Measurements from ENCODE around the gene SEC22C. TPM values are rescaled to one million over a fixed set of nuclear protein-coding genes. Genes with fewer than 3 reads are reported as not detected.

SEC22C gene
- total and polyA plus RNA-seq, 2 of the 13 experiments (the other 11 are each of a cell fraction or from before 2014, with no cell fraction given): 20.0 to 40.0 TPM

DNA sequence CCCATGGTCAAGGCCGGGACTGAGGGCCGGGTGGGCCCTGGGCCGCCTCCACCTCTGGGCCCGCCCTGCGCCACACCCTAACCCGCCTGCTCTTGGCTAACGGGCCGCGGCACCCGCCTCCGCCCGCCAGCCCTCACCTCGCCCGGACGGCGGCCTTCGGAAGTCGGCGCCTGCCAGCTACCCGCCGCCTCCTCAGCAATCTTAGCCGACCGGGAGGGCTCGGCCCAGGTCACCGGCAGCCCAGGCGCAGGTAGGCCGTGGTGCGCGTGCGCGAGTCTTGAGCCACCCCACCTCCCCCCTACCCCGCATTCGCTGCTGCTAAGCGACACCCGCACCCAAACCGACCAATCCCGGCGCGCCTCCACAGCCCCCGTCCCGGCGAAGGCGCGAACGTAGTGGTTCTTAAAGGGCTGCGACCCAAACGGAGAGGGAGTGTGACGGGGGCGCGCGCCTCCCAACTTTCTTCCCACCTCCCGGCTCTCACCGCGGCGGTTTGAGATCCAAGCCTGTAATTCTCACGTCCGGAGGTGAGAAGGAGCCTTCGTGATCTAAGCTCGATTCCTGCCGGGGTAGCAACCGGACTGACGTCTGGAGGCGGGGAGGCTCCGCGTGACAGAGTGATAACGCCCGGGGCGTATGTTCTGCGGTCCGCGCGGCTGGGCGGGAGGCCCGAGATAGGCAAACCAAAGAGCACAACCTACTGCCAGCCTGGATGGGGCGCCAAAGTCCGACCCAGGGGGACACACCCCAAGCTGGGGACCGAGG, at the start of gene SEC22C (continued):
- TF ChIP-seq, protein P1, sequence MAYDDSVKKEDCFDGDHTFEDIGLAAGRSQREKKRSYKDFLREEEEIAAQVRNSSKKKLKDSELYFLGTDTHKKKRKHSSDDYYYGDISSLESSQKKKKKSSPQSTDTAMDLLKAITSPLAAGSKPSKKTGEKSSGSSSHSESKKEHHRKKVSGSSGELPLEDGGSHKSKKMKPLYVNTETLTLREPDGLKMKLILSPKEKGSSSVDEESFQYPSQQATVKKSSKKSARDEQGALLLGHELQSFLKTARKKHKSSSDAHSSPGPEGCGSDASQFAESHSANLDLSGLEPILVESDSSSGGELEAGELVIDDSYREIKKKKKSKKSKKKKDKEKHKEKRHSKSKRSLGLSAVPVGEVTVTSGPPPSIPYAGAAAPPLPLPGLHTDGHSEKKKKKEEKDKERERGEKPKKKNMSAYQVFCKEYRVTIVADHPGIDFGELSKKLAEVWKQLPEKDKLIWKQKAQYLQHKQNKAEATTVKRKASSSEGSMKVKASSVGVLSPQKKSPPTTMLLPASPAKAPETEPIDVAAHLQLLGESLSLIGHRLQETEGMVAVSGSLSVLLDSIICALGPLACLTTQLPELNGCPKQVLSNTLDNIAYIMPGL (CRISPR knock-in tag; IDR thresholded peaks at IDR 0.05; ENCODE audit: borderline replicate concordance in 1 of 2, low read depth in 1 of 2): peak; percentile 42 to 81; a peak in 3 of 4 replicates
- TF ChIP-seq, protein P2, sequence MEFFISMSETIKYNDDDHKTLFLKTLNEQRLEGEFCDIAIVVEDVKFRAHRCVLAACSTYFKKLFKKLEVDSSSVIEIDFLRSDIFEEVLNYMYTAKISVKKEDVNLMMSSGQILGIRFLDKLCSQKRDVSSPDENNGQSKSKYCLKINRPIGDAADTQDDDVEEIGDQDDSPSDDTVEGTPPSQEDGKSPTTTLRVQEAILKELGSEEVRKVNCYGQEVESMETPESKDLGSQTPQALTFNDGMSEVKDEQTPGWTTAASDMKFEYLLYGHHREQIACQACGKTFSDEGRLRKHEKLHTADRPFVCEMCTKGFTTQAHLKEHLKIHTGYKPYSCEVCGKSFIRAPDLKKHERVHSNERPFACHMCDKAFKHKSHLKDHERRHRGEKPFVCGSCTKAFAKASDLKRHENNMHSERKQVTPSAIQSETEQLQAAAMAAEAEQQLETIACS (CRISPR knock-in tag; IDR thresholded peaks at IDR 0.05): peak; percentile 80
- TF ChIP-seq EEA1 (CRISPR knock-in tag; IDR thresholded peaks at IDR 0.05; ENCODE audit: borderline replicate concordance) (peak; percentile 80), HOXD1 (CRISPR knock-in tag; IDR thresholded peaks at IDR 0.05) (no peak), GFI1 (CRISPR knock-in tag; IDR thresholded peaks at IDR 0.05; ENCODE audit: borderline replicate concordance) (no peak; the same call in 1 of the 2 replicates), ARNT (IDR thresholded peaks at IDR 0.05) (no peak), ZNF563 (CRISPR knock-in tag; IDR thresholded peaks at IDR 0.05) (peak; percentile 24; the same call in 1 of the 2 replicates), ZSCAN25 (CRISPR knock-in tag; IDR thresholded peaks at IDR 0.05) (no peak), ZZZ3 (CRISPR knock-in tag; IDR thresholded peaks at IDR 0.05; ENCODE audit: borderline replicate concordance) (0 out of 2 replicates have a peak, but pooled peaks have one; percentile 63), SAP130 (CRISPR knock-in tag; IDR thresholded peaks at IDR 0.05; ENCODE audit: low read depth) (peak; percentile 90), CBX1 (IDR thresholded peaks at IDR 0.05; ENCODE audit: low read depth) (peak; percentile 25), TBP (CRISPR knock-in tag; IDR thresholded peaks at IDR 0.05) (no peak), PRPF4 (IDR thresholded peaks at IDR 0.05; ENCODE audit: low read depth, low read length, poor library complexity, severe bottlenecking) (no peak)
- TF ChIP-seq, protein P3, sequence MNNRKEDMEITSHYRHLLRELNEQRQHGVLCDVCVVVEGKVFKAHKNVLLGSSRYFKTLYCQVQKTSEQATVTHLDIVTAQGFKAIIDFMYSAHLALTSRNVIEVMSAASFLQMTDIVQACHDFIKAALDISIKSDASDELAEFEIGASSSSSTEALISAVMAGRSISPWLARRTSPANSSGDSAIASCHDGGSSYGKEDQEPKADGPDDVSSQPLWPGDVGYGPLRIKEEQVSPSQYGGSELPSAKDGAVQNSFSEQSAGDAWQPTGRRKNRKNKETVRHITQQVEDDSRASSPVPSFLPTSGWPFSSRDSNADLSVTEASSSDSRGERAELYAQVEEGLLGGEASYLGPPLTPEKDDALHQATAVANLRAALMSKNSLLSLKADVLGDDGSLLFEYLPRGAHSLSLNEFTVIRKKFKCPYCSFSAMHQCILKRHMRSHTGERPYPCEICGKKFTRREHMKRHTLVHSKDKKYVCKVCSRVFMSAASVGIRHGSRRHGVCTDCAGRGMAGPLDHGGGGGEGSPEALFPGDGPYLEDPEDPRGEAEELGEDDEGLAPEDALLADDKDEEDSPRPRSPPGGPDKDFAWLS (CRISPR knock-in tag; IDR thresholded peaks at IDR 0.05; ENCODE audit: borderline replicate concordance): 0 out of 2 replicates have a peak, but pooled peaks have one; percentile 89
- TF ChIP-seq, protein P4, sequence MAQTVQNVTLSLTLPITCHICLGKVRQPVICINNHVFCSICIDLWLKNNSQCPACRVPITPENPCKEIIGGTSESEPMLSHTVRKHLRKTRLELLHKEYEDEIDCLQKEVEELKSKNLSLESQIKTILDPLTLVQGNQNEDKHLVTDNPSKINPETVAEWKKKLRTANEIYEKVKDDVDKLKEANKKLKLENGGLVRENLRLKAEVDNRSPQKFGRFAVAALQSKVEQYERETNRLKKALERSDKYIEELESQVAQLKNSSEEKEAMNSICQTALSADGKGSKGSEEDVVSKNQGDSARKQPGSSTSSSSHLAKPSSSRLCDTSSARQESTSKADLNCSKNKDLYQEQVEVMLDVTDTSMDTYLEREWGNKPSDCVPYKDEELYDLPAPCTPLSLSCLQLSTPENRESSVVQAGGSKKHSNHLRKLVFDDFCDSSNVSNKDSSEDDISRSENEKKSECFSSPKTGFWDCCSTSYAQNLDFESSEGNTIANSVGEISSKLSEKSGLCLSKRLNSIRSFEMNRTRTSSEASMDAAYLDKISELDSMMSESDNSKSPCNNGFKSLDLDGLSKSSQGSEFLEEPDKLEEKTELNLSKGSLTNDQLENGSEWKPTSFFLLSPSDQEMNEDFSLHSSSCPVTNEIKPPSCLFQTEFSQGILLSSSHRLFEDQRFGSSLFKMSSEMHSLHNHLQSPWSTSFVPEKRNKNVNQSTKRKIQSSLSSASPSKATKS (CRISPR knock-in tag; IDR thresholded peaks at IDR 0.05): no peak
- TF ChIP-seq, protein P5, sequence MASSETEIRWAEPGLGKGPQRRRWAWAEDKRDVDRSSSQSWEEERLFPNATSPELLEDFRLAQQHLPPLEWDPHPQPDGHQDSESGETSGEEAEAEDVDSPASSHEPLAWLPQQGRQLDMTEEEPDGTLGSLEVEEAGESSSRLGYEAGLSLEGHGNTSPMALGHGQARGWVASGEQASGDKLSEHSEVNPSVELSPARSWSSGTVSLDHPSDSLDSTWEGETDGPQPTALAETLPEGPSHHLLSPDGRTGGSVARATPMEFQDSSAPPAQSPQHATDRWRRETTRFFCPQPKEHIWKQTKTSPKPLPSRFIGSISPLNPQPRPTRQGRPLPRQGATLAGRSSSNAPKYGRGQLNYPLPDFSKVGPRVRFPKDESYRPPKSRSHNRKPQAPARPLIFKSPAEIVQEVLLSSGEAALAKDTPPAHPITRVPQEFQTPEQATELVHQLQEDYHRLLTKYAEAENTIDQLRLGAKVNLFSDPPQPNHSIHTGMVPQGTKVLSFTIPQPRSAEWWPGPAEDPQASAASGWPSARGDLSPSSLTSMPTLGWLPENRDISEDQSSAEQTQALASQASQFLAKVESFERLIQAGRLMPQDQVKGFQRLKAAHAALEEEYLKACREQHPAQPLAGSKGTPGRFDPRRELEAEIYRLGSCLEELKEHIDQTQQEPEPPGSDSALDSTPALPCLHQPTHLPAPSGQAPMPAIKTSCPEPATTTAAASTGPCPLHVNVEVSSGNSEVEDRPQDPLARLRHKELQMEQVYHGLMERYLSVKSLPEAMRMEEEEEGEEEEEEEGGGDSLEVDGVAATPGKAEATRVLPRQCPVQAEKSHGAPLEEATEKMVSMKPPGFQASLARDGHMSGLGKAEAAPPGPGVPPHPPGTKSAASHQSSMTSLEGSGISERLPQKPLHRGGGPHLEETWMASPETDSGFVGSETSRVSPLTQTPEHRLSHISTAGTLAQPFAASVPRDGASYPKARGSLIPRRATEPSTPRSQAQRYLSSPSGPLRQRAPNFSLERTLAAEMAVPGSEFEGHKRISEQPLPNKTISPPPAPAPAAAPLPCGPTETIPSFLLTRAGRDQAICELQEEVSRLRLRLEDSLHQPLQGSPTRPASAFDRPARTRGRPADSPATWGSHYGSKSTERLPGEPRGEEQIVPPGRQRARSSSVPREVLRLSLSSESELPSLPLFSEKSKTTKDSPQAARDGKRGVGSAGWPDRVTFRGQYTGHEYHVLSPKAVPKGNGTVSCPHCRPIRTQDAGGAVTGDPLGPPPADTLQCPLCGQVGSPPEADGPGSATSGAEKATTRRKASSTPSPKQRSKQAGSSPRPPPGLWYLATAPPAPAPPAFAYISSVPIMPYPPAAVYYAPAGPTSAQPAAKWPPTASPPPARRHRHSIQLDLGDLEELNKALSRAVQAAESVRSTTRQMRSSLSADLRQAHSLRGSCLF (CRISPR knock-in tag; IDR thresholded peaks at IDR 0.05; ENCODE audit: borderline replicate concordance): no peak

Measured in HepG2 (cell line).